GM19397 (cell line): ENCODE measurements around the gene PARP8.
"Not testable (repeated sequence)": the region's sequence is repeated elsewhere in the genome, so short reads cannot be mapped to it uniquely, and the experiment has no call there.

ENCODE experiments used
- ATAC-seq: cut with Tn5 transposase; IDR thresholded peaks from one replicate; pipeline ENCODE4 v1.9.1; 2021; ENCODE audit warnings: mild to moderate bottlenecking, moderate library complexity; ENCODE audit not compliant: unreplicated experiment

The PARP8 gene

GRCh38 chr5:50770441-50770840, 104.0 kb downstream of the PARP8 start:
- no peak for ATAC-seq

- ATAC-seq: not testable (repeated sequence)
Observed at GRCh38 chr5:50774446-50775175, 108.2 kb downstream of the PARP8 start.

- no peak for ATAC-seq
Observed at GRCh38 chr5:50786073-50786472, 119.6 kb downstream of the PARP8 start.

- no peak for ATAC-seq
Observed at GRCh38 chr5:50791813-50792212, 125.4 kb downstream of the PARP8 start.

GRCh38 chr5:50792843-50793242, 126.4 kb downstream of the PARP8 start:
- no peak for ATAC-seq

- no peak for ATAC-seq
Observed at GRCh38 chr5:50794812-50795211, 128.4 kb downstream of the PARP8 start.

- no peak for ATAC-seq
Observed at GRCh38 chr5:50798002-50798401, 131.6 kb downstream of the PARP8 start.

- no peak for ATAC-seq
Observed at GRCh38 chr5:50799596-50799995, 133.2 kb downstream of the PARP8 start.

GRCh38 chr5:50800410-50800809, 134.0 kb downstream of the PARP8 start:
- no peak for ATAC-seq

GRCh38 chr5:50807661-50808060, 141.2 kb downstream of the PARP8 start:
- ATAC-seq: no peak

- ATAC-seq: no peak
Observed at GRCh38 chr5:50808406-50808805, 142.0 kb downstream of the PARP8 start.

- ATAC-seq: not testable (repeated sequence)
Observed at GRCh38 chr5:50811746-50812145, 145.3 kb downstream of the PARP8 start.

- no peak for ATAC-seq
Observed at GRCh38 chr5:50813691-50814090, 147.3 kb downstream of the PARP8 start.

GRCh38 chr5:50814556-50814955, 148.1 kb downstream of the PARP8 start:
- ATAC-seq: no peak

- ATAC-seq: no peak
Observed at GRCh38 chr5:50822046-50822445, 155.6 kb downstream of the PARP8 start.

GRCh38 chr5:50822761-50823160, 156.3 kb downstream of the PARP8 start:
- ATAC-seq: no peak

GRCh38 chr5:50823568-50823967, 157.1 kb downstream of the PARP8 start:
- no peak for ATAC-seq

- no peak for ATAC-seq
Observed at GRCh38 chr5:50824109-50824508, 157.7 kb downstream of the PARP8 start.

GRCh38 chr5:50827516-50828247, 161.2 kb downstream of the PARP8 start:
- ATAC-seq: no peak

GRCh38 chr5:50829023-50829422, 162.6 kb downstream of the PARP8 start:
- ATAC-seq: no peak

- ATAC-seq: no peak
Observed at GRCh38 chr5:50832657-50833284, 166.3 kb downstream of the PARP8 start.

GRCh38 chr5:50836356-50836755, 169.9 kb downstream of the PARP8 start:
- ATAC-seq: no peak
